ENCODE data around the gene AMY1C.
A peak's percentile ranks its signal among the peaks of the same experiment; 100 is the strongest.
"Not testable (repeated sequence)": the region's sequence is repeated elsewhere in the genome, so short reads cannot be mapped to it uniquely, and the experiment has no call there.

The AMY1C gene

GRCh38 chr1:103749598-103749997 lies at the start of gene AMY1C:
AMY1C (plus strand) TSS chr1:103749898; CDS start chr1:103750470, 572 bp downstream.
- DNase-seq: not testable (repeated sequence)

- not testable (repeated sequence) for DNase-seq
These were observed 49.0 kb upstream of the AMY1C start for GRCh38 chr1:103700669-103701068.

- DNase-seq: not testable (repeated sequence)
These were observed 48.4 kb upstream of the AMY1C start for GRCh38 chr1:103701256-103701655.

GRCh38 chr1:103707670-103708069 lies 42.0 kb upstream of the AMY1C start:
- DNase-seq: not testable (repeated sequence)

GRCh38 chr1:103710381-103710780 lies 39.3 kb upstream of the AMY1C start:
- not testable (repeated sequence) for DNase-seq

- not testable (repeated sequence) for DNase-seq
These were observed 32.3 kb upstream of the AMY1C start for GRCh38 chr1:103717404-103717803.

GRCh38 chr1:103721473-103721872 lies 28.2 kb upstream of the AMY1C start:
- DNase-seq: not testable (repeated sequence)

- DNase-seq: not testable (repeated sequence)
These were observed 14.4 kb upstream of the AMY1C start for GRCh38 chr1:103735334-103735733.

GRCh38 chr1:103738031-103738430 lies 11.7 kb upstream of the AMY1C start:
- not testable (repeated sequence) for DNase-seq

- DNase-seq: not testable (repeated sequence)
These were observed 5.2 kb upstream of the AMY1C start for GRCh38 chr1:103744449-103744848.

- DNase-seq: not testable (repeated sequence)
These were observed 4.7 kb upstream of the AMY1C start for GRCh38 chr1:103745040-103745439.

GRCh38 chr1:103748273-103748672 lies 1.4 kb upstream of the AMY1C start:
- not testable (repeated sequence) for DNase-seq

GRCh38 chr1:103761896-103762295 lies 12.2 kb downstream of the AMY1C start:
- DNase-seq: no peak

- DNase-seq: no peak
These were observed 30.2 kb downstream of the AMY1C start for GRCh38 chr1:103779932-103780331.

- DNase-seq: peak in 1 of 3 donors; percentile 0
These were observed 34.3 kb downstream of the AMY1C start for GRCh38 chr1:103783944-103784377.

GRCh38 chr1:103788377-103788776 lies 38.7 kb downstream of the AMY1C start:
- DNase-seq: no peak

GRCh38 chr1:103790172-103790571 lies 40.5 kb downstream of the AMY1C start:
- no peak for DNase-seq
